GM12801 (cell line): Measurements from ENCODE around the gene ASPSCR1.

Experiments used
- TF ChIP-seq, protein P1 (sequence below): IDR thresholded peaks from one replicate; pipeline ENCODE4 v1.5.1; 2011; ENCODE audit warnings: control low read depth; ENCODE audit not compliant: insufficient read length; ENCODE audit errors: extremely low read depth

ASPSCR1 gene

DNA sequence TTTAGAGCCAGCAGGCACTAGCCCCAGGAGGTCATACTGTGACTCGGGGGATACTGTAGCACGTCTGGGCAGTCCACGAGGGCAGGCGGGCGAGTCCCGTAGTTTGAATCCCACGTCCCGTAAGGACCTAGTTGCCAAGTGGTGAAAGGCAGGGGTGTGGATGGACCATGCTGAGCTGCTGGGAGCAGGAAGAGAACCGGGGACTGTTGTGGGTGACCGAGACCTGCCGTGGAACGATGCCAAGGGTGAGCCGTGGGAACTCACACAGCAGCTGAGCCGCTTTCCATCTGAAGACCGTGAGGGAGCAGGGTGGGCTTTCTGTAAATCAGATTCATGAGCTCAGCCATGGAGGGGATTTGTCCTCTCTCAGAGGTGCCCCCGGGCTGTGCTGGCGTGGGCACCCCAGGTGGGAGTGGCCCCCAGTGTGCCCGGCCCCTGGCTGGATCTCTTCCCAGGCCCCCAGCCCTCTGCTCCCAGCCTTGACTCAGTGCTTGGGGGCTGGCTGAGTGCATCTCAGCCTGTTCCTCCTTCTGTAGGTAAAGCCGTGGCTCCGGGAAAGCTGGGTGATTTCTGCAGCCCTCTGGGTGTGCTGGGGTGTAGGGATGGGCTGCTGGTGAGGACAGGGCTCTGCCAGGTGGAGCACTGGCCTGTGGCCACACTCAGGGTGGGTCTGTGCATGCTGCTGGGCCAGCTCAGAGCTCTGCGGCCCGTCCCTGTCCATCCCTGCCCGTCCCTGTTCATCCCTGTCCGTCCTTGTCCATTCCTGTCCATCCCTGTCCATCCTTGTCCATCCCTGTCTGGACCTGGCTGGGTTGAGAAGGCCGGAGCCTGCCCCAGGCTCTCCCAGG is 13.6 kb downstream of the ASPSCR1 start:
- TF ChIP-seq, protein P1, sequence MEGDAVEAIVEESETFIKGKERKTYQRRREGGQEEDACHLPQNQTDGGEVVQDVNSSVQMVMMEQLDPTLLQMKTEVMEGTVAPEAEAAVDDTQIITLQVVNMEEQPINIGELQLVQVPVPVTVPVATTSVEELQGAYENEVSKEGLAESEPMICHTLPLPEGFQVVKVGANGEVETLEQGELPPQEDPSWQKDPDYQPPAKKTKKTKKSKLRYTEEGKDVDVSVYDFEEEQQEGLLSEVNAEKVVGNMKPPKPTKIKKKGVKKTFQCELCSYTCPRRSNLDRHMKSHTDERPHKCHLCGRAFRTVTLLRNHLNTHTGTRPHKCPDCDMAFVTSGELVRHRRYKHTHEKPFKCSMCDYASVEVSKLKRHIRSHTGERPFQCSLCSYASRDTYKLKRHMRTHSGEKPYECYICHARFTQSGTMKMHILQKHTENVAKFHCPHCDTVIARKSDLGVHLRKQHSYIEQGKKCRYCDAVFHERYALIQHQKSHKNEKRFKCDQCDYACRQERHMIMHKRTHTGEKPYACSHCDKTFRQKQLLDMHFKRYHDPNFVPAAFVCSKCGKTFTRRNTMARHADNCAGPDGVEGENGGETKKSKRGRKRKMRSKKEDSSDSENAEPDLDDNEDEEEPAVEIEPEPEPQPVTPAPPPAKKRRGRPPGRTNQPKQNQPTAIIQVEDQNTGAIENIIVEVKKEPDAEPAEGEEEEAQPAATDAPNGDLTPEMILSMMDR = no peak

DNA sequence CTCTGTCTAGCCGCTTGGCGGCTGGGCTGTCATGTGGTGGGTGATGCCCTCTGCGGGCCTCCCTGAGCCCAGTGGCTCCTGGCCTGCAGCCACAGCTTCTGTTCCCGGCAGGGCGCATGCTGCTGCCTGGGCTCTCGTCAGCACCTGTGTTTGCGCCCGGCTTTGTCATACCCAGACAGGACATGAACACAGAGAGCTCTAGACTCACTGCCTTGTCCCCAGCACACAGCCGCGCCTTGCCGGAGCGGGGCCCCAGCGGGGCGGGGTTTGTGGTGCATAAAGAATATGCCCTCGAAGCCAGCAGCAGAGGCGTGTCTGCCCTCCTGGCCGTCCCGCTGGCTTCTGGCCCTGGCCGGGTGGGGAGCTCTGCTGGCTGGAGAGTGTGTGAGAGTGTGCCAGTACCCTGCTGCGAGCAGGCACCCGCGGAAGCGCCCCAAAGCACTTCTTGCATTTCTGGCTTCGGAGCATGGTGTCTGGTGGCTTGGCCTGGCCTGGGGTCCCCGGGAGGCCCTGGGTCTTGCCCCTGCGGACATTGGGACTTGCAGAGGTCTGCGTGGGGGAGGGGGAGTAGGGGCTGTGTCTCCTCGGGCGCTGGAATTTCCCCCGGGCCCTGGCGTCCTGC is 14.4 kb downstream of the ASPSCR1 start:
- TF ChIP-seq, protein P1 = no peak

DNA sequence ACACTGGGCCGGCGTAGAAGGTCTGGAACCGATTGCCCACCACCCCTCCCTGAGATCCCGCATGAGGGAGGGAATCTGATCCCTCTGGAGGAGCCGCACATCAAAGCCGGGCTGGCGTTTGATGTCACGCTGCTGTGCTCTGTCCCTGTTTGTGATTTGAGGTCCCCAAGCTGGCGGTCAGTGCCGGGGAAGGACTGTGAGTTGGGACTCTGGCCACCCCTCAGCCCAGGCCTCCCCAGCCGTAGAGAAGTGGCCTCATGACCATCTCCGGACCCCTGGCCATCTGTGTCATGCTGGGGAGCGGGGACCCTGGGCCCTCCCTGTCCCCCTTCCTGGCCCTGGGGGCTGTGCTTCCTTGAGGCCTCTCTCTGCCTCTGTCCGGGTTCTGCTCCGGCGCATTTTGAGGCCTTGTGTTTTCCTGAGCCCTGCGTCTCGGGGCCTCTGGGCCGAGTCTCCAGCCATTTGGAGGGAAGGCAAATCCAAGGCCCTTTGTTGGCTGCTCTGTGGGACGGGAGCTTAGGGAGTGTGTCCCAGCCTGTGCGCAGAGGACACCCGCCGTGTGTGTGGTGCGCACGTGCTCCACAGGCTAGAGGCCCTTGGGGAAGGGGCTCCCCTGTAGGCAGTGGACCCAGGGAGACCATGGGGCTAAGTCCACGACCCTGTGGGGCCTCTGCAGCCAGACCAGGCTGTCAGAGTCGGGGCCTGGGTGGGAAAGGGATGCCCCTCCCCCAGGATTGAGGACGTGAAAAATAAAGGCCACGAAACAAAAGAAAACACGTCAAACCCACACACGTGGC is 15.1 kb downstream of the ASPSCR1 start:
- TF ChIP-seq, protein P1 = no peak

DNA sequence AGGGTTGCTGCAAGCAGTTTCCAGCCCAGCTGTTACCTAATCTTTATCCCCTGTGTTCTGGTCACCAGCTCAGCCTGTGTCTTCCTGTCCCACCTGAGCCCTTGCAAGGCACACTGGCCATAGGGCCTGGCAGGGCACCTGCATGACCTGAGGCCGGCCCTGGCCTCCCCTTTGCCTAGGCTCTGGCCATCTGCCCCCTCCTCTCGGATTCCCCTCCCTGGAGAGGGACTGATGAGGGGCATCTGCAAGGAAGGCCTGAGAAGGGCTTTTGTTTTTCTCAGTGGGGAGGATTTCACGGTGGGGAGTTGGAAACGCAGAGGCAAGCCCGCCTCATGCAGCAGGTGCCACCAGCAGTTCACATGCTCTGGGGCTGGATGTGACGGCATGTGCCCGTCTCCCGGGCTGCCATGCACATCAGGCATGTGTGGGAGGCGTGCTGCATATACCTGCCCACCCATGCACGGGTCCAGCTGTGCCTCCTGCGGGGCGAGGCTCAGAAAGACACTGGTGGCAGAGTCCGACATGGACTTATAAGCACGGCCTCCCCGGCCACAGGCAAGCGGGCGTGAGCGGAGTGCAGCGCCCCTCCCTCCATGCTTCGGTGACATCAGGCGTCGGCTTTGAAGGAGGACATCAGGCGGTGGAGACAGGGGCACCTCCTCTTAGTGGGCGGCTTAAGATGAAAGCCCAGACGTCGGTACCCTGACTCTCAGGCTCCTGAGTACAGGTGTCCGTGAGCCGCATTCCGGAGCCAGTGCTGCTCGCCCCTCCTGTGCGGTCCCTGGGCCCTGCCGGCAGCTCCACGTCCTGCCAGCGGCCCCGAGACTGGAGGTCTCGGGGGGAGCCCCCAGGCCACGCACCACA is 16.5 kb downstream of the ASPSCR1 start:
- TF ChIP-seq, protein P1 = no peak

DNA sequence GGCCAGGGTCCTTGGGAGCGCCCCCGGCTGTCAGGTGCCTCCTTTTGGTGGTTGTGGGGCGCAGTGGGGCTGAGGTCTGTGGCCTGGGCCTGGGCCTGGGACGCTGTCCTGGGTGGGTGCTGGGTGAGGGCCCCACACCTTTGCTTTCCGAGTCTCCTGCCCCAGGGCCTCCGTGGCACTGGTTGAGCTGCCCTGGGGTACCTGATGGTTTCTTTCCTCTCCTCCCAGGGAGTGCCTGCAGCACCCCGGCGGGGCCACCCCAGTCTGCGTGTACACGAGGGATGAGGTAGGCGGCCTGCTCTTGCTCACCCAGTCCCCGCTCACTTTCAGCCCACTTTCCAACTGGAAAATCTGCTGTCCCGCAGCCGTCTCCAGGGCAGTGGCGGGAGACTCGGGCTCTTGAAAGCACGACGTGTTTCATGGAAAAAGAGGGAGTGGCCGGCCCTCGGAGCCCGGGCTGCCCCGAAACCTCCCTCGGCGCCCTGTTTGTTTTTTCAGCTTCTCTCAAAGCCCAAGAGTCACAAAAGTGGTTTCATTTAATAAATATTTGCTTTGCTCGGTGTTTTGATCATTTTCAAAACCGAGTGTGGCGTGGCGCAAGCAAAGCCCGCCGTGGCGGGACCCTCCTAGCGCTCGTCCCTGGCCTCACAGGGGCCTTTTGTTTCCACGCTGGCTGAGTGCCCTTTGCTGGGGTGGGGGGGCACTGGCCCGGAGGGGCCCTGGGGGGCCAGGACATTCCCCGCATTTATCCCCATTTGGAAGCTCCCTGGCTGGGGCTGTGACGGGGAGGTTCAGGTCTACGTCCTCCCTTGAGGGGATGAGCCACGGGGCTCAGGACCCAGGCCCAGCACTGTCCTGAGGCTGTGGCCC is 17.4 kb downstream of the ASPSCR1 start:
- TF ChIP-seq, protein P1 = no peak

DNA sequence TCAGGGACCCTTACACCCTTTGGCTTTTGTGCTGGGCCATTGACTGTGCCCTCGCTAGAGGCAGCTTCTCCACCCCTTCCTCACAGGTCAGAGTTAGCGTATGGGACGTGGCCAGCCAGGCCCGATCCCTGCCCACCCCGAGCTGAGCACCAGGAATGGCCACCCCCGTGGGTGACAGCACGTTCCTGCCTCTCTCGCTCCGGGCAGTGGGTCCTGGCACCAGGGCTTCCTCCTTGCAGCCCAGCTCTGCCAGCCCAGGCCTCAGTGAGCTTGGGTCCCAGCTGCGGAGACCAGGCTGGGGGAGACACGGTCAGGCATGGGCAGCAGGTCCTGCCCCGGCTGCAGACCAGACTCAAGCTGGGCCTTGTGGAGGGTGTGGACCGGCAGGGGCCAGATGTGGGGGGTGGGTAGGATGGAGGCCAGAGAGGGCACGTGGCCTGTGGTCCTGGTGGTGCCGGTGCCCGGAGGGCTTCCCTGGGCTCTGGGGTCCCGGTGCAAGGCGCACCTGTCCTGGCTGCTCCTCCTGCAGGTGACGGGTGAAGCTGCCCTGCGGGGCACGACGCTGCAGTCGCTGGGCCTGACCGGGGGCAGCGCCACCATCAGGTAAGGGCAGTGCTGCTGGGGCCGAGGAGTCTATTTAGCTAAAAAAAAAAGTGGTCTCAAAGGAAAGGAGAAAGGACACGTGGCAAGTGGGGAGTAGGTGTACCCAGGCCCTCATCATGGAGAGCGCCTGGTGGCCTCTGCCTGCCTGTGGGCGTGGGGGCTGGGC is 18.2 kb downstream of the ASPSCR1 start:
- TF ChIP-seq, protein P1 = no peak
